ENCODE measurements around the gene CCDC196. TPM values are rescaled to one million over a fixed set of nuclear protein-coding genes. Genes with fewer than 3 reads are reported as not detected.
A peak's percentile ranks its signal among the peaks of the same experiment; 100 is the strongest.

Gene CCDC196
- total and polyA plus RNA-seq, 2 experiments from 2014 or later, result 0.13 TPM; not detected in 1

DNA sequence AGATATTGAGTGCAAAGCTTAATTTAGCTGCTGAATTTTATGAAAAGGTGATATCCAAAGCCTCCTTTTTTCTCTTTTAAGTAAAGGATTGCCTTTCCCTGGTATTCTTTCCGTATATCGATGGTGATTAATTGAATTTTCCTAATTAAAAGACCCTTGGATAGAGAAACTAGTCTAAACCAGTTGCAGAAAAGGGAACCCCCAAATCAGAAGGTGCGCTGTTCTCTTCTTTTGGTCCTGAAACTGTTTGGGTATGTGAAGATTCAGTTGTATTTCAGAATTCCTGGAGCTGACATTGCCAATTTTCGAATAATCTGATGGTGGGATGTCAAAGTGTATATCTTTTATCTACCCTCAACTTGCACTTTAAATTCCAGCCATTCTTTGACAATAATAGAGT lies 23.7 kb downstream of the CCDC196 start:
- TF ChIP-seq, protein P1, sequence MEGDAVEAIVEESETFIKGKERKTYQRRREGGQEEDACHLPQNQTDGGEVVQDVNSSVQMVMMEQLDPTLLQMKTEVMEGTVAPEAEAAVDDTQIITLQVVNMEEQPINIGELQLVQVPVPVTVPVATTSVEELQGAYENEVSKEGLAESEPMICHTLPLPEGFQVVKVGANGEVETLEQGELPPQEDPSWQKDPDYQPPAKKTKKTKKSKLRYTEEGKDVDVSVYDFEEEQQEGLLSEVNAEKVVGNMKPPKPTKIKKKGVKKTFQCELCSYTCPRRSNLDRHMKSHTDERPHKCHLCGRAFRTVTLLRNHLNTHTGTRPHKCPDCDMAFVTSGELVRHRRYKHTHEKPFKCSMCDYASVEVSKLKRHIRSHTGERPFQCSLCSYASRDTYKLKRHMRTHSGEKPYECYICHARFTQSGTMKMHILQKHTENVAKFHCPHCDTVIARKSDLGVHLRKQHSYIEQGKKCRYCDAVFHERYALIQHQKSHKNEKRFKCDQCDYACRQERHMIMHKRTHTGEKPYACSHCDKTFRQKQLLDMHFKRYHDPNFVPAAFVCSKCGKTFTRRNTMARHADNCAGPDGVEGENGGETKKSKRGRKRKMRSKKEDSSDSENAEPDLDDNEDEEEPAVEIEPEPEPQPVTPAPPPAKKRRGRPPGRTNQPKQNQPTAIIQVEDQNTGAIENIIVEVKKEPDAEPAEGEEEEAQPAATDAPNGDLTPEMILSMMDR (IDR thresholded peaks at IDR 0.05; ENCODE audit: low read depth, low read length), result no peak
- Histone ChIP-seq H3K9me3 (ENCODE audit: low read depth) (no peaks in the 10 kb centered on the region), H3K27me3 (peaks cover 20% of the 10 kb centered on the region), H3K4me3 (peak overlapping the region; percentile 83), H3K36me3 (no peaks in the 10 kb centered on the region), H3K27ac (no peak overlapping the region), H3K4me1 (ENCODE audit: low read depth) (peaks cover 20% of the 10 kb centered on the region)
- peak; percentile 8 to 16 for DNase-seq (ENCODE audit: low read depth in 1 of 2, low spot score in 1 of 2)

DNA sequence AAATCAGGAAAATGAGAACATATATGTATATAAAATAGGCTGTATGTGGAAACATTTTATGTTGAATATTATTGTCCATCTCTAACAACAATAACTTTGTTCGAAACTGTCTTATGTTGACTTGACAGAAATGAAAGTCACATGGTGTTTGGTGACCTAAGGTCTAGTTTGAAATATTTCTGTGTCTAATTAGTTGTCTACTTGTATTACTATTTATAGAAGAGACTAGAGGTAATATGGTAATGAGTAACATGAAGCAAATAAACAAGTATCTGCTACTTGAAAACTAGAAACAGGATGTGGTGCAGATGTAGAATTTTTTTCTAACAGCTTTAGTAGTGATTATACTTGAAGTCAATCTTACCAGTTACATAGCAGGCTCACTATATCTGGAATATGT lies 25.7 kb downstream of the CCDC196 start:
- TF ChIP-seq, protein P1 (IDR thresholded peaks at IDR 0.05; ENCODE audit: low read depth, low read length), result no peak
- no peak overlapping the region for H3K4me3 ChIP-seq

DNA sequence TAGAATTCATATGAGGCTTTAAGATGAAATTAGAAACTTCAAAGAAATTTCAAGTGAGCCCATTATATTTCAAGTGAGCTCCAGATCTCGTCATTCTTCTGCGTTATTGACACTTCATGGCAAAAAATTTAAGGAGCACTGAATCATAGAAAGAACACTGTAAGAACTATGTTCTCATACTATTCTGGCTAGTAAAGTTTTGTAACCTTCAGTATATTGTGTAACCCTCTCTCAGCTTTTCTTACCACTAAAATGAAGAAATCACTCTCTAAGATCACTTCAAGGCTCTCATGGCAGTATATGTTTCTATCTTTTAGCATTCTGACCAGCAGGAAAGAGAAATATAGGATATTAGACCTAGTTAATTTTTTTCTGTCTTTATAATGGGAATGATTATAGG lies 28.0 kb downstream of the CCDC196 start:
- peaks cover 20% of the 10 kb centered on the region for H3K27me3 ChIP-seq
- no peaks in the 10 kb centered on the region for H3K9me3 ChIP-seq (ENCODE audit: low read depth)
- no peak overlapping the region for H3K27ac ChIP-seq
- peak in 1 of 2 donors; percentile 58 for DNase-seq (ENCODE audit: low read depth in 1 of 2, low spot score in 1 of 2)
- no peak overlapping the region for H3K4me3 ChIP-seq
- H3K4me1 ChIP-seq (ENCODE audit: low read depth), result peaks cover 16% of the 10 kb centered on the region
- TF ChIP-seq, protein P1 (IDR thresholded peaks at IDR 0.05; ENCODE audit: low read depth, low read length), result no peak
- no peaks in the 10 kb centered on the region for H3K36me3 ChIP-seq

More for the DNA sequence above, 25.7 kb downstream of the CCDC196 start:
- no peak for DNase-seq (ENCODE audit: low read depth in 1 of 2, low spot score in 1 of 2)
- Histone ChIP-seq H3K27ac (no peak overlapping the region), H3K36me3 (no peaks in the 10 kb centered on the region), H3K4me1 (ENCODE audit: low read depth) (peaks cover 20% of the 10 kb centered on the region), H3K27me3 (peaks cover 20% of the 10 kb centered on the region), H3K9me3 (ENCODE audit: low read depth) (no peaks in the 10 kb centered on the region)

DNA sequence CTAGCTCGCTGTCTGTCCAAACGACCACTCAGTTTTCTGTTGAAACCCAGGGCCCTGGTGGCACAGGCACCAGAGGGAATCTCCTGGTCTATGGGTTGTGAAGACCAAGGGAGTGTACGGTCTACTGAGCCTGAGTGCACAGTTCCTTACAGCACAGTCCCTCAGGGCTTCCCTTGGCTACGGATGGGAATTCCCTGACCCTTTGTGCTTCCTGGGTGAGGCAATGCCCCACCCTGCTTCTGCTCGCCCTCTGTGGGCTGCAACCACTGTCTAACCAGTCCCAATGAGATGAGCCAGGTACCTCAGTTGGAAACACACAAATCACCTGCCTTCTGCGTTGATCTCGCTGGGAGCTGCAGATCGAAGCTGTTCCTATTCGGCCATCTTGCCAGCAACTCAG lies 44.4 kb downstream of the CCDC196 start:
- TF ChIP-seq, protein P1 (IDR thresholded peaks at IDR 0.05; ENCODE audit: low read depth, low read length), result no peak

DNA sequence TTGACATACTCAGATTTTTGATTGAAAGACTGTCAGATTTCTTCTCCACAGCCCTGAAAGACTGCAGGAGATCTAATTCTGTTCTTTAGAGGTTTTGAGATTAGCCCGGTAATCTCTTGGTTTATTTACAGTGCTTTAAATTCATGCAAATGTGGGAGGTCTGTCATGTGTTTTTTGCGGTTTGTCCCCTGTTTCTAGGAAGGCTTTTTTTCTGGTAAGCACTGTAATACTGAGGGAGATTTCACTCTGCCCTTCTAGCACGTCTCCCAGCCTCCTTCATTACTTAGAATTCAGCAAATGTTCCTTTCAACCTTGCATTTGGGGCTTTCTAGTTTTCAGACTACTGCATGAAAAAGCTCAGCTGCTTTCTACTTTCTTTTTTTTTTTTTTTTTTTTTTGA lies 52.9 kb downstream of the CCDC196 start:
- Histone ChIP-seq H3K27ac (no peak overlapping the region), H3K4me1 (ENCODE audit: low read depth) (no peaks in the 10 kb centered on the region), H3K36me3 (no peaks in the 10 kb centered on the region), H3K27me3 (no peaks in the 10 kb centered on the region), H3K4me3 (no peak overlapping the region), H3K9me3 (ENCODE audit: low read depth) (no peaks in the 10 kb centered on the region)
- TF ChIP-seq, protein P1 (IDR thresholded peaks at IDR 0.05; ENCODE audit: low read depth, low read length), result no peak
- no peak for DNase-seq (ENCODE audit: low read depth in 1 of 2, low spot score in 1 of 2)

More for the DNA sequence above, 44.4 kb downstream of the CCDC196 start:
- DNase-seq (ENCODE audit: low read depth in 1 of 2, low spot score in 1 of 2), result no peak
- H3K27ac ChIP-seq, result no peak overlapping the region
- H3K4me3 ChIP-seq, result no peak overlapping the region
- H3K4me1 ChIP-seq (ENCODE audit: low read depth), result no peaks in the 10 kb centered on the region
- H3K9me3 ChIP-seq (ENCODE audit: low read depth), result no peaks in the 10 kb centered on the region
- no peaks in the 10 kb centered on the region for H3K27me3 ChIP-seq
- H3K36me3 ChIP-seq, result no peaks in the 10 kb centered on the region

DNA sequence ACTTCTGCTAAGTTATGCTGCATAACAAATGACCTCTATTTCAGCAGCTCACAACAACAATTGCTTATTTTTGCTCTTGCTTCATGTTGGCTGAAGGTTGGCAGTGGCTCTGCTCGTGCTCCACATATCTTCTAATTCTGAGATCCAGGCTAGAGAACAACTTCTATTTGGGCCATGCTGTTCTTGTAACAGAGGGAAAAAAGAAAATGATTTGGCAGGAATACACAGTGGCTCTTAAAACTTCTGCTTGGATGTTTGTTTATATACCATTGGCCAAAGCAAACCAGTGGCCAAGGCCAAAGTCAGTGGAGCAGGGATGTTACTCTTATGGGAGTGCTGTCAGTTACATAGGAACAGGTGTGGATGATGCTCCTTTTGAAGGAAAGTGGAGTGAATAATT lies 53.9 kb downstream of the CCDC196 start:
- TF ChIP-seq, protein P1 (IDR thresholded peaks at IDR 0.05; ENCODE audit: low read depth, low read length), result no peak
- Histone ChIP-seq H3K9me3 (ENCODE audit: low read depth) (no peaks in the 10 kb centered on the region), H3K27ac (no peak overlapping the region), H3K27me3 (no peaks in the 10 kb centered on the region), H3K36me3 (no peaks in the 10 kb centered on the region), H3K4me1 (ENCODE audit: low read depth) (no peaks in the 10 kb centered on the region), H3K4me3 (no peak overlapping the region)
- no peak for DNase-seq (ENCODE audit: low read depth in 1 of 2, low spot score in 1 of 2)
